ENCODE measurements around the gene DLG1. TPM values are rescaled to one million over a fixed set of nuclear protein-coding genes. Genes with fewer than 3 reads are reported as not detected.

DLG1 gene
- total RNA-seq, 1 donor = 49.6 TPM

- H3K4me3 ChIP-seq (ENCODE audit: low read depth, low read length) = no peak overlapping the region
- DNase-seq (ENCODE audit: low read depth) = no peak
- TF ChIP-seq CTCF (IDR thresholded peaks at IDR 0.05; ENCODE audit: insufficient read depth, low read length) = no peak
These were observed 37.2 kb upstream of the DLG1 start for GRCh38 chr3:197335428-197336132.

- H3K4me3 ChIP-seq (ENCODE audit: low read depth, low read length) = no peak overlapping the region
- TF ChIP-seq CTCF (IDR thresholded peaks at IDR 0.05; ENCODE audit: insufficient read depth, low read length) = no peak
These were observed 35.7 kb upstream of the DLG1 start for GRCh38 chr3:197333901-197334639.

GRCh38 chr3:197331131-197331530 is 32.7 kb upstream of the DLG1 start:
- DNase-seq (ENCODE audit: low read depth) = no peak
- TF ChIP-seq CTCF (IDR thresholded peaks at IDR 0.05; ENCODE audit: insufficient read depth, low read length) = peak; percentile 27
- no peak overlapping the region for H3K4me3 ChIP-seq (ENCODE audit: low read depth, low read length)

More at GRCh38 chr3:197333901-197334639, 35.7 kb upstream of the DLG1 start:
- no peak for DNase-seq (ENCODE audit: low read depth)

- TF ChIP-seq CTCF (IDR thresholded peaks at IDR 0.05; ENCODE audit: insufficient read depth, low read length) = no peak
- H3K4me3 ChIP-seq (ENCODE audit: low read depth, low read length) = no peak overlapping the region
- DNase-seq (ENCODE audit: low read depth) = no peak
These were observed 31.0 kb upstream of the DLG1 start for GRCh38 chr3:197329382-197329781.

GRCh38 chr3:197328198-197328597 is 29.8 kb upstream of the DLG1 start:
- H3K4me3 ChIP-seq (ENCODE audit: low read depth, low read length) = no peak overlapping the region
- no peak for TF ChIP-seq CTCF (IDR thresholded peaks at IDR 0.05; ENCODE audit: insufficient read depth, low read length)
- DNase-seq (ENCODE audit: low read depth) = no peak

GRCh38 chr3:197327701-197328100 is 29.3 kb upstream of the DLG1 start:
- no peak overlapping the region for H3K4me3 ChIP-seq (ENCODE audit: low read depth, low read length)
- peak; percentile 49 for DNase-seq (ENCODE audit: low read depth)
- TF ChIP-seq CTCF (IDR thresholded peaks at IDR 0.05; ENCODE audit: insufficient read depth, low read length) = no peak
